ENCODE results near the gene ELF2.

DNA sequence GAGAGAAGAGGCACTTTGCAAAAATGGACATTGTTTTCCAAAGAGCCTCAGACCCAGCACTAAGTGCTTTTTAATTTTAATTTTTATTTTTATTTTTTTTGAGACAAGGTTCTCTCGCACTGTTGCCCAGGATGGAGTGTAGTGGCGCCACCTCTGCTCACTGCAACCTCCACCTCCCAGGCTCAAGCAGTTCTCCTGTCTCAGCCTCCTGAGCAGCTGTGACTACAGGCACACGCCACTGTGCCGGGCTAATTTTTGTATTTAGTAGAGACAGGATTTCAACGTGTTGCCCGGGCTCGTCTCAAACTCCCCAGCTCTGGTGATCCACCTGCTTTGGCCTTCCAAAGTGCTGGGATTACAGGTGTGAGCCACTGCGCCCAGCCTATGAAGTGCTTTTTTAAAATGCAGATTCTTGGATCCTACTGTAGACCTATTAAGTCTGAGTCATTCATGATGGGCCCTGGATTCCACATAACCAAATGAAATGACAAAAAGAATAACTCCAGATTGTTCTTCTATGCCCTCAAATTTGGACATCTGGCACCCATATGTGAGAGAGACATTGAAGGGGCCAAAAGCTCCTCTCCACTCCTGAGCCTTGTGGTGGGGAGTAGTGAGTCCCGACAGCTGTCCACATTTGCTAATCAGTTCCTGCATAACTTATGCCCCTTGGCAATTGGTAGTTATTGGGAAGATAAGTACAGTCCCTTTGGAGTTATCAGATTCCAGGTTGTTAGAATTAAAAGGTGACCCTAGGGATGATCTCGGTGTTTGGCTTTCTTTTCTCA lies 157.9 kb downstream of the ELF2 start:
- no peak for TF ChIP-seq ETV6 (CRISPR knock-in tag; IDR thresholded peaks at IDR 0.05)
- no peak for TF ChIP-seq CREM (CRISPR knock-in tag; IDR thresholded peaks at IDR 0.05)
- TF ChIP-seq, protein P1, sequence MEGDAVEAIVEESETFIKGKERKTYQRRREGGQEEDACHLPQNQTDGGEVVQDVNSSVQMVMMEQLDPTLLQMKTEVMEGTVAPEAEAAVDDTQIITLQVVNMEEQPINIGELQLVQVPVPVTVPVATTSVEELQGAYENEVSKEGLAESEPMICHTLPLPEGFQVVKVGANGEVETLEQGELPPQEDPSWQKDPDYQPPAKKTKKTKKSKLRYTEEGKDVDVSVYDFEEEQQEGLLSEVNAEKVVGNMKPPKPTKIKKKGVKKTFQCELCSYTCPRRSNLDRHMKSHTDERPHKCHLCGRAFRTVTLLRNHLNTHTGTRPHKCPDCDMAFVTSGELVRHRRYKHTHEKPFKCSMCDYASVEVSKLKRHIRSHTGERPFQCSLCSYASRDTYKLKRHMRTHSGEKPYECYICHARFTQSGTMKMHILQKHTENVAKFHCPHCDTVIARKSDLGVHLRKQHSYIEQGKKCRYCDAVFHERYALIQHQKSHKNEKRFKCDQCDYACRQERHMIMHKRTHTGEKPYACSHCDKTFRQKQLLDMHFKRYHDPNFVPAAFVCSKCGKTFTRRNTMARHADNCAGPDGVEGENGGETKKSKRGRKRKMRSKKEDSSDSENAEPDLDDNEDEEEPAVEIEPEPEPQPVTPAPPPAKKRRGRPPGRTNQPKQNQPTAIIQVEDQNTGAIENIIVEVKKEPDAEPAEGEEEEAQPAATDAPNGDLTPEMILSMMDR (IDR thresholded peaks at IDR 0.05) = no peak
- TF ChIP-seq, protein P2, sequence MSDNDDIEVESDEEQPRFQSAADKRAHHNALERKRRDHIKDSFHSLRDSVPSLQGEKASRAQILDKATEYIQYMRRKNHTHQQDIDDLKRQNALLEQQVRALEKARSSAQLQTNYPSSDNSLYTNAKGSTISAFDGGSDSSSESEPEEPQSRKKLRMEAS (CRISPR knock-in tag; IDR thresholded peaks at IDR 0.05) = no peak
- TF ChIP-seq, protein P3, sequence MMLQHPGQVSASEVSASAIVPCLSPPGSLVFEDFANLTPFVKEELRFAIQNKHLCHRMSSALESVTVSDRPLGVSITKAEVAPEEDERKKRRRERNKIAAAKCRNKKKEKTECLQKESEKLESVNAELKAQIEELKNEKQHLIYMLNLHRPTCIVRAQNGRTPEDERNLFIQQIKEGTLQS (CRISPR knock-in tag; conservative IDR thresholded peaks at IDR 0.05) = no peak

All from WTC11 (cell line).